C4-2B (cell line): ENCODE results near the gene SPATA46.

ENCODE experiments used
- H3K27ac ChIP-seq: fragments of 450-650 bp; 2 replicates; pipeline ENCODE4 v1.5.1; 2017
- CTCF ChIP-seq: fragments of 450-650 bp; conservative IDR thresholded peaks from 2 replicates; pipeline ENCODE4 v1.5.1; 2017; ENCODE audit warnings: mild to moderate bottlenecking
- ZFX ChIP-seq: fragments of 450-650 bp; IDR thresholded peaks from 2 replicates; pipeline ENCODE4 v1.6.1; 2017

Gene SPATA46

GRCh38 chr1:162381383-162381782, 4.7 kb upstream of the SPATA46 start, which contains the start of gene C1orf226:
Gene C1orf226 (plus strand): TSS chr1:162381728. CDS start chr1:162381902, 174 bp downstream.
- no peak for TF ChIP-seq ZFX
- no peak within 1 kb of the TSS for H3K27ac ChIP-seq

GRCh38 chr1:162380061-162380846, 3.6 kb upstream of the SPATA46 start:
- TF ChIP-seq CTCF, result no peak
- no peak for TF ChIP-seq ZFX
- H3K27ac ChIP-seq, result no peak overlapping the region

- H3K27ac ChIP-seq, result no peak overlapping the region
- no peak for TF ChIP-seq ZFX
- TF ChIP-seq CTCF, result no peak
Measured at GRCh38 chr1:162375463-162375862, 1.2 kb downstream of the SPATA46 start.

GRCh38 chr1:162374406-162374805, 2.2 kb downstream of the SPATA46 start:
- H3K27ac ChIP-seq, result no peak overlapping the region
- TF ChIP-seq ZFX (no peak), CTCF (no peak)

- TF ChIP-seq ZFX, result no peak
- TF ChIP-seq CTCF, result no peak
- no peak overlapping the region for H3K27ac ChIP-seq
Measured at GRCh38 chr1:162373541-162374260, 3.0 kb downstream of the SPATA46 start.

GRCh38 chr1:162373072-162373427, 3.6 kb downstream of the SPATA46 start:
- TF ChIP-seq ZFX (no peak), CTCF (no peak)
- H3K27ac ChIP-seq, result no peak overlapping the region

- TF ChIP-seq ZFX (no peak), CTCF (no peak)
- no peak overlapping the region for H3K27ac ChIP-seq
Measured at GRCh38 chr1:162372159-162373071, 4.2 kb downstream of the SPATA46 start.
